CD8-positive, alpha-beta memory T cell (primary cell): ENCODE results near the gene TSPAN3. TPM values are rescaled to one million over a fixed set of nuclear protein-coding genes. Genes with fewer than 3 reads are reported as not detected.

Source experiments
- CTCF ChIA-PET: fragments of 350-600 bp; sonication (Branson Sonifier 250); formaldehyde crosslinking; loops from one replicate; lab custom pipeline; 2021; ENCODE audit warnings: antibody characterized with exemption; lab: Charles Lee
- POLR2A ChIA-PET: fragments of 350-600 bp; sonication (Branson Sonifier 250); formaldehyde crosslinking; loops from one replicate; lab custom pipeline; 2021; ENCODE audit warnings: antibody characterized with exemption; lab: Charles Lee
- DNase-seq, 5 donors: peaks; one replicate each; pipeline versions ENCODE4 v3.0.0 to v3.0.0-alpha.2; 2020 to 2022; ENCODE audit warnings: mixed read lengths in 1 of 5
- H3K27ac ChIP-seq: one replicate; pipeline ENCODE4 v1.7.0; 2013; ENCODE audit warnings: low read depth, mild to moderate bottlenecking, low read length, moderate library complexity
- H3K27me3 ChIP-seq: 2 replicates; pipeline ENCODE4 v1.7.0; 2013; ENCODE audit warnings: low read length, mild to moderate bottlenecking; ENCODE audit not compliant: insufficient read depth, poor library complexity, severe bottlenecking
- H3K36me3 ChIP-seq: 2 replicates; pipeline ENCODE4 v1.7.0; 2013; ENCODE audit warnings: mild to moderate bottlenecking, low read length, moderate library complexity; ENCODE audit not compliant: insufficient read depth
- H3K4me1 ChIP-seq: 2 replicates; pipeline ENCODE4 v1.7.0; 2013; ENCODE audit warnings: mild to moderate bottlenecking, low read length, moderate library complexity; ENCODE audit not compliant: insufficient read depth
- H3K4me3 ChIP-seq: 2 replicates; pipeline ENCODE4 v1.7.0; 2013; ENCODE audit warnings: mild to moderate bottlenecking, low read length
- H3K9me3 ChIP-seq: 2 replicates; pipeline ENCODE4 v1.7.0; 2013; ENCODE audit warnings: mild to moderate bottlenecking, low read length
- H3K27ac Mint-ChIP-seq, 8 donors: one replicate each; pipeline ENCODE4 v1.8.0; 2020 to 2021; ENCODE audit warnings: mixed read lengths in 8 of 8, mild to moderate bottlenecking in 6 of 8, inconsistent platforms in 3 of 8, moderate library complexity in 3 of 8
- H3K27me3 Mint-ChIP-seq, 2 donors: one replicate each; pipeline ENCODE4 v1.8.0; 2020 to 2021; ENCODE audit warnings: mixed read lengths in 2 of 2, mild to moderate bottlenecking in 1 of 2, moderate library complexity in 1 of 2
- H3K36me3 Mint-ChIP-seq, 3 donors: one replicate each; pipeline ENCODE4 v1.8.0; 2020 to 2021; ENCODE audit warnings: mixed read lengths in 3 of 3, inconsistent platforms in 1 of 3, mild to moderate bottlenecking in 1 of 3
- H3K4me1 Mint-ChIP-seq, 3 donors: one replicate each; pipeline ENCODE4 v1.8.0; 2020 to 2021; ENCODE audit warnings: mixed read lengths in 3 of 3, inconsistent platforms in 1 of 3, mild to moderate bottlenecking in 1 of 3
- H3K4me3 Mint-ChIP-seq, 7 donors: one replicate each; pipeline ENCODE4 v1.8.0; 2020 to 2021; ENCODE audit warnings: mixed read lengths in 7 of 7, mild to moderate bottlenecking in 6 of 7, moderate library complexity in 4 of 7, inconsistent platforms in 2 of 7
- H3K9me3 Mint-ChIP-seq, 5 donors: one replicate each; pipeline ENCODE4 v1.8.0; 2020 to 2022; ENCODE audit warnings: mixed read lengths in 5 of 5, mild to moderate bottlenecking in 3 of 5, moderate library complexity in 2 of 5, inconsistent platforms in 1 of 5
- polyA plus RNA-seq: library from polyadenylated mRNA; unstranded; fragments of 300-500 nt; fragmentation: Illumina TruSeq; gene quantifications from one replicate; pipeline ENCODE4 v1.2.3, GENCODE V29; 2021
- total RNA-seq, 2 experiments: library from RNA; stranded (reverse); gene quantifications; one replicate each; pipeline ENCODE4 v1.2.3, GENCODE V29; 2021

The TSPAN3 gene
- total and polyA plus RNA-seq, 3 experiments from 2014 or later, result 45.2 to 60.5 (median 59.3) TPM

- no peak overlapping the region for H3K27ac ChIP-seq
- peak overlapping the region; percentile 9 to 92 (median 75) for H3K27ac Mint-ChIP-seq
- peaks cover 22 to 37% (median 36%) of the 10 kb centered on the region in 3 donors for H3K4me1 Mint-ChIP-seq
- H3K27me3 Mint-ChIP-seq, result peaks cover 0 to 8% of the 10 kb centered on the region in 2 donors
- no peaks in the 10 kb centered on the region for H3K36me3 ChIP-seq
- H3K36me3 Mint-ChIP-seq, result peaks cover 0 to 5% (median 0%) of the 10 kb centered on the region in 3 donors
- H3K9me3 Mint-ChIP-seq, result peaks cover 0 to 2% (median 0%) of the 10 kb centered on the region in 5 donors
- H3K27me3 ChIP-seq, result no peaks in the 10 kb centered on the region
- H3K9me3 ChIP-seq, result no peaks in the 10 kb centered on the region
- H3K4me3 ChIP-seq, result peak overlapping the region; percentile 76
- H3K4me3 Mint-ChIP-seq, result peak overlapping the region; percentile 80 to 91 (median 85)
- CTCF ChIA-PET, result interaction anchor here (0.9 kb wide), 1 partner anchor 13 kb away, joined by 3 read pairs; no protein-coding TSS in a partner anchor
- peaks cover 14% of the 10 kb centered on the region for H3K4me1 ChIP-seq
- POLR2A ChIA-PET, result no interaction called here
- DNase-seq, result peak in 1 of 5 donors; percentile 6
Measured at GRCh38 chr15:77069521-77070121, 1.3 kb downstream of the TSPAN3 start.

- H3K27ac ChIP-seq, result no peak overlapping the region
- H3K27me3 Mint-ChIP-seq, result peaks cover 0 to 5% of the 10 kb centered on the region in 2 donors
- H3K9me3 Mint-ChIP-seq, result peaks cover 0 to 2% (median 0%) of the 10 kb centered on the region in 5 donors
- H3K9me3 ChIP-seq, result no peaks in the 10 kb centered on the region
- H3K4me1 ChIP-seq, result peaks cover 14% of the 10 kb centered on the region
- no peak for DNase-seq
- POLR2A ChIA-PET, result no interaction called here
- CTCF ChIA-PET, result interaction anchor here (1.1 kb wide), 1 partner anchor 23 kb away, joined by 3 read pairs; no protein-coding TSS in a partner anchor
- no peak overlapping the region for H3K4me3 ChIP-seq
- H3K36me3 Mint-ChIP-seq, result peaks cover 0 to 5% (median 0%) of the 10 kb centered on the region in 3 donors
- peaks cover 22 to 37% (median 36%) of the 10 kb centered on the region in 3 donors for H3K4me1 Mint-ChIP-seq
- peak overlapping the region in 1 of 8 donors; percentile 74 for H3K27ac Mint-ChIP-seq
- no peaks in the 10 kb centered on the region for H3K36me3 ChIP-seq
- peak overlapping the region in 1 of 7 donors; percentile 91 for H3K4me3 Mint-ChIP-seq
- H3K27me3 ChIP-seq, result no peaks in the 10 kb centered on the region
Measured at GRCh38 chr15:77068633-77069032, 2.3 kb downstream of the TSPAN3 start.

GRCh38 chr15:77067691-77068367 lies 3.1 kb downstream of the TSPAN3 start:
- peaks cover 0 to 5% of the 10 kb centered on the region in 2 donors for H3K27me3 Mint-ChIP-seq
- Histone ChIP-seq H3K27me3 (no peaks in the 10 kb centered on the region), H3K4me3 (no peak overlapping the region), H3K4me1 (peaks cover 14% of the 10 kb centered on the region), H3K9me3 (no peaks in the 10 kb centered on the region), H3K27ac (no peak overlapping the region), H3K36me3 (no peaks in the 10 kb centered on the region)
- POLR2A ChIA-PET, result no interaction called here
- no peak overlapping the region for H3K27ac Mint-ChIP-seq
- peaks cover 22 to 37% (median 36%) of the 10 kb centered on the region in 3 donors for H3K4me1 Mint-ChIP-seq
- no peak for DNase-seq
- peaks cover 0 to 2% (median 0%) of the 10 kb centered on the region in 5 donors for H3K9me3 Mint-ChIP-seq
- peaks cover 0 to 5% (median 0%) of the 10 kb centered on the region in 3 donors for H3K36me3 Mint-ChIP-seq
- CTCF ChIA-PET, result interaction anchor here (1.1 kb wide), 1 partner anchor 22 kb away, joined by 3 read pairs; no protein-coding TSS in a partner anchor
- peak overlapping the region in 1 of 7 donors; percentile 36 for H3K4me3 Mint-ChIP-seq

GRCh38 chr15:77066971-77067690 lies 3.8 kb downstream of the TSPAN3 start:
- H3K9me3 ChIP-seq, result no peaks in the 10 kb centered on the region
- H3K4me3 ChIP-seq, result no peak overlapping the region
- no peaks in the 10 kb centered on the region for H3K27me3 ChIP-seq
- H3K27ac Mint-ChIP-seq, result no peak overlapping the region
- no peaks in the 10 kb centered on the region for H3K36me3 ChIP-seq
- POLR2A ChIA-PET, result no interaction called here
- H3K4me1 ChIP-seq, result peaks cover 14% of the 10 kb centered on the region
- peaks cover 0 to 2% (median 0%) of the 10 kb centered on the region in 5 donors for H3K9me3 Mint-ChIP-seq
- no peak overlapping the region for H3K27ac ChIP-seq
- peak overlapping the region in 1 of 7 donors; percentile 36 for H3K4me3 Mint-ChIP-seq
- H3K27me3 Mint-ChIP-seq, result peaks cover 0 to 6% of the 10 kb centered on the region in 2 donors
- CTCF ChIA-PET, result interaction anchor here (1.0 kb wide), 1 partner anchor 15 kb away, joined by 3 read pairs; no protein-coding TSS in a partner anchor
- H3K4me1 Mint-ChIP-seq, result peaks cover 22 to 39% (median 38%) of the 10 kb centered on the region in 3 donors
- peaks cover 0 to 5% (median 0%) of the 10 kb centered on the region in 3 donors for H3K36me3 Mint-ChIP-seq
- DNase-seq, result no peak

- Histone ChIP-seq H3K36me3 (no peaks in the 10 kb centered on the region), H3K4me3 (no peak overlapping the region), H3K4me1 (peaks cover 3% of the 10 kb centered on the region), H3K27ac (peak overlapping the region; percentile 20), H3K27me3 (no peaks in the 10 kb centered on the region), H3K9me3 (no peaks in the 10 kb centered on the region)
- Mint-ChIP-seq H3K27me3 (peaks cover 0 to 6% of the 10 kb centered on the region in 2 donors), H3K4me3 (no peak overlapping the region), H3K9me3 (peaks cover 0 to 2% (median 0%) of the 10 kb centered on the region in 5 donors), H3K36me3 (peaks cover 0 to 2% (median 0%) of the 10 kb centered on the region in 3 donors), H3K4me1 (peaks cover 17 to 43% (median 37%) of the 10 kb centered on the region in 3 donors), H3K27ac (no peak overlapping the region)
- ChIA-PET POLR2A (no interaction called here), CTCF (no interaction called here)
- no peak for DNase-seq
Measured at GRCh38 chr15:77064539-77065308, 6.2 kb downstream of the TSPAN3 start.

GRCh38 chr15:77064063-77064462 lies 6.8 kb downstream of the TSPAN3 start:
- no peaks in the 10 kb centered on the region for H3K4me1 ChIP-seq
- no peaks in the 10 kb centered on the region for H3K27me3 ChIP-seq
- ChIA-PET CTCF (no interaction called here), POLR2A (no interaction called here)
- H3K4me3 ChIP-seq, result no peak overlapping the region
- no peaks in the 10 kb centered on the region for H3K36me3 ChIP-seq
- Mint-ChIP-seq H3K4me1 (peaks cover 17 to 42% (median 38%) of the 10 kb centered on the region in 3 donors), H3K9me3 (no peaks in the 10 kb centered on the region), H3K36me3 (no peaks in the 10 kb centered on the region), H3K4me3 (no peak overlapping the region), H3K27ac (no peak overlapping the region), H3K27me3 (peaks cover 0 to 3% of the 10 kb centered on the region in 2 donors)
- peak overlapping the region; percentile 20 for H3K27ac ChIP-seq
- no peaks in the 10 kb centered on the region for H3K9me3 ChIP-seq
- no peak for DNase-seq

GRCh38 chr15:77063249-77063648 lies 7.7 kb downstream of the TSPAN3 start:
- Histone ChIP-seq H3K27ac (no peak overlapping the region), H3K27me3 (no peaks in the 10 kb centered on the region), H3K9me3 (no peaks in the 10 kb centered on the region), H3K36me3 (no peaks in the 10 kb centered on the region), H3K4me1 (no peaks in the 10 kb centered on the region), H3K4me3 (no peak overlapping the region)
- POLR2A ChIA-PET, result no interaction called here
- no peaks in the 10 kb centered on the region for H3K9me3 Mint-ChIP-seq
- no peak for DNase-seq
- CTCF ChIA-PET, result interaction anchor here (0.8 kb wide), 1 partner anchor 132 kb away, joined by 3 read pairs; no protein-coding TSS in a partner anchor
- H3K27me3 Mint-ChIP-seq, result peaks cover 0 to 3% of the 10 kb centered on the region in 2 donors
- peaks cover 16 to 41% (median 38%) of the 10 kb centered on the region in 3 donors for H3K4me1 Mint-ChIP-seq
- H3K36me3 Mint-ChIP-seq, result no peaks in the 10 kb centered on the region
- no peak overlapping the region for H3K4me3 Mint-ChIP-seq
- H3K27ac Mint-ChIP-seq, result no peak overlapping the region
